ENCODE data around the gene NAALADL2.

- TF ChIP-seq EGR1 (IDR thresholded peaks at IDR 0.05; ENCODE audit: low read depth in 2 of 2): no peak
- no peak for TF ChIP-seq CTCF (IDR thresholded peaks at IDR 0.05; ENCODE audit: low read depth, low read length, missing input control)
- no peak for TF ChIP-seq YY1 (IDR thresholded peaks at IDR 0.05)
- TF ChIP-seq SP1 (IDR thresholded peaks at IDR 0.05): no peak
- TF ChIP-seq GABPA (IDR thresholded peaks at IDR 0.05 in 1 of 2, conservative IDR thresholded peaks at IDR 0.05 in 1 of 2): no peak
- TF ChIP-seq, protein P1, sequence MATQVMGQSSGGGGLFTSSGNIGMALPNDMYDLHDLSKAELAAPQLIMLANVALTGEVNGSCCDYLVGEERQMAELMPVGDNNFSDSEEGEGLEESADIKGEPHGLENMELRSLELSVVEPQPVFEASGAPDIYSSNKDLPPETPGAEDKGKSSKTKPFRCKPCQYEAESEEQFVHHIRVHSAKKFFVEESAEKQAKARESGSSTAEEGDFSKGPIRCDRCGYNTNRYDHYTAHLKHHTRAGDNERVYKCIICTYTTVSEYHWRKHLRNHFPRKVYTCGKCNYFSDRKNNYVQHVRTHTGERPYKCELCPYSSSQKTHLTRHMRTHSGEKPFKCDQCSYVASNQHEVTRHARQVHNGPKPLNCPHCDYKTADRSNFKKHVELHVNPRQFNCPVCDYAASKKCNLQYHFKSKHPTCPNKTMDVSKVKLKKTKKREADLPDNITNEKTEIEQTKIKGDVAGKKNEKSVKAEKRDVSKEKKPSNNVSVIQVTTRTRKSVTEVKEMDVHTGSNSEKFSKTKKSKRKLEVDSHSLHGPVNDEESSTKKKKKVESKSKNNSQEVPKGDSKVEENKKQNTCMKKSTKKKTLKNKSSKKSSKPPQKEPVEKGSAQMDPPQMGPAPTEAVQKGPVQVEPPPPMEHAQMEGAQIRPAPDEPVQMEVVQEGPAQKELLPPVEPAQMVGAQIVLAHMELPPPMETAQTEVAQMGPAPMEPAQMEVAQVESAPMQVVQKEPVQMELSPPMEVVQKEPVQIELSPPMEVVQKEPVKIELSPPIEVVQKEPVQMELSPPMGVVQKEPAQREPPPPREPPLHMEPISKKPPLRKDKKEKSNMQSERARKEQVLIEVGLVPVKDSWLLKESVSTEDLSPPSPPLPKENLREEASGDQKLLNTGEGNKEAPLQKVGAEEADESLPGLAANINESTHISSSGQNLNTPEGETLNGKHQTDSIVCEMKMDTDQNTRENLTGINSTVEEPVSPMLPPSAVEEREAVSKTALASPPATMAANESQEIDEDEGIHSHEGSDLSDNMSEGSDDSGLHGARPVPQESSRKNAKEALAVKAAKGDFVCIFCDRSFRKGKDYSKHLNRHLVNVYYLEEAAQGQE (IDR thresholded peaks at IDR 0.05): no peak
- TF ChIP-seq RAD21 (IDR thresholded peaks at IDR 0.05): no peak
These were observed 524.2 kb downstream of the NAALADL2 start for GRCh38 chr3:175383371-175383770.

Measured in liver (tissue), 3 donors.